ENCODE results near the gene NDUFB3.

Gene NDUFB3

DNA sequence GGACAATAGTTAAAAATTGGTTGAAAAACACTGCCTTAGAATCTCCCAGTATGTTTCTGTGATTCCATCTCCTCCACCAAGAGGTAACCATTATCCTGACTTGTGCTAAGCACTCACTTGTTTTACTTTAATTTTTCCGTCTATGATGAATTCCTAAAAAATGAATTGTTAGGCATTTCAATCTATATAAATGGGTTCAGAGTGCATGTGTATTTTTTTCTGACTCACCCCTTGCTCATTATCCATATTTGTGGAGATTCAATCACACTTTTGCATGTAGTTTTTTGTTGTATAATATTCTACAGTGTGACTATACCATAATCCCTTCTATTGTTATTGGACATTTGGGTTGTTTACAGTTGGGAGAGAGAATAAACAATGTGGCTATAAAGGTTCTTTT, 1.3 kb downstream of the NDUFB3 start:
- intact Hi-C loops (cut with DNase I): loop anchor here (5.0 to 10.0 kb wide), 2 partner anchors 82 to 166 kb away; no protein-coding TSS in a partner anchor
- no peak for DNase-seq

DNA sequence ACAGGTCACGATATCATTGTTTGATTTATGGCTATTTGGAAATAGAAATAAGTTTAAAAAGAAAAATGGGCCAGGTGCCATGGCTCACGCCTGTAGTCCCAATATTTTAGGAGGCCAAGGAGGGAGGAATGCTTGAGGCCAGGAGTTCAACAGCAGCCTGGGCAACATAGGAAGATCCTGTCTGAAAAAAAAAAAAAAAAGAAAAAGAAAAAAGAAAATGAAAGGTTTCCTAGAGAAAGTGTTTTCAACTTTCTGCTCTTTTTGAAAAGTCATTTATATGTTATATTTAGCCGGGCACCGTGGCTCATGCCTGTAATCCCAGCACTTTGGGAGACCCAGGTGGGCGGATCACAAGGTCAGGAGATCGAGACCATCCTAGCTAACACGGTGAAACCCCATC, 3.2 kb downstream of the NDUFB3 start:
- intact Hi-C loops (cut with DNase I): loop anchor here (5.0 to 10.0 kb wide), 2 partner anchors 80 to 168 kb away; no protein-coding TSS in a partner anchor
- DNase-seq: peak in 1 of 42 donors; percentile 5

DNA sequence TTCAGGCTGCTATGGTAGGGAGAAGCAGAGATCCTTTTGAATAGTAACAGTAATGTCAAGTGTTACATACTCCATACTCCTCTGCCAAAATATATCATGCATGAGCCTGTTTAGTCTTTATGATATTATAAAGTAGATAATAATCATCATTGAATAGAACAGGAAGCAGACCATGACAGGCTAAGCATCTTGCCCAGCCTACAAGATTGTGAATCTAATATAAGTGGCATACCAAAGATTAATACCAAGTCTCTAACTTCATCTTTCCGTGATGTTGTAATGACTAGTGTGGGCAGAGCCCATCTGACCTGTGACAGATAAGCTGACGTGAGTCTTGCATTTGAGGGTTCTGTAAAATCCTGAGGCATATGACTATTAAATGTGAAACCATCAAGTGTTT, 13.1 kb downstream of the NDUFB3 start:
- no peak for DNase-seq
- intact Hi-C loops (cut with DNase I): no loop called here

DNA sequence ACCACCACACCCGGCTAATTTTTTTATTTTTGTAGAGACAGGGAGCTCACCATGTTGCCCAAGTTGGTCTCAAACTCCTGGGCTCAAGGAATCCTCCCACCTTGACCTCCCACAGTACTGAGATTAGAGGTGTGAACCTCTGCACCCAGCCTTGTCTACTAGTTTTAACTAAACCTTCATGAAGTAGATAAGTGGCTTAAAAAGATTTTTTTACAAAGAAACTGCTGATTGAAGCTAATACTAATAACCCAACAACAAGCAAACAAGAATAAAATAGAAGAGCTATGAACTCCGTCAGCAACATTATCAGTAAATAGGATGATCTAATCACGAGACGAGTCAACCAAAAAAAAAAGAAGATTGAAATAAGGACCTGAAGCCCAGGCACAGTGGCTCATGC, 18.8 kb downstream of the NDUFB3 start:
- DNase-seq: no peak
- intact Hi-C loops (cut with DNase I): no loop called here

DNA sequence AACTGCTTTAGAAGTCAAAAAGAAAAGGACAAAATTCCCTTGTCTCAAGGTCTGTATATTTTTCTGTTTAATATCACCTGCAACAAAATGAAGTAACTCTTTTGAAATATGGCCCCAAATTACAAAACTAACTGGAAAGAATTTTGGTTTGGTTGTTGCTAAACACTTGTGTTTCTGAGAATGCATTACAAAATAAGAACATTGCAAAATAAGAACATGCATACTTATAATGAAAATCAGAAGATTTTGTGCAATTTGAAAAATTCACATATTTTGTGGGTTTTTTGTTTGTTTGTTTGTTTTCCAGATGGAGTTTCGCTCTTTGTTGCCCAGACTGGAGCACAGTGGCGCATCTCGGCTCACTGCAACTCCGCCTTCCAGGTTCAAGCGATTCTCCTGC, 21.8 kb downstream of the NDUFB3 start:
- intact Hi-C loops (cut with DNase I): no loop called here
- no peak for DNase-seq

DNA sequence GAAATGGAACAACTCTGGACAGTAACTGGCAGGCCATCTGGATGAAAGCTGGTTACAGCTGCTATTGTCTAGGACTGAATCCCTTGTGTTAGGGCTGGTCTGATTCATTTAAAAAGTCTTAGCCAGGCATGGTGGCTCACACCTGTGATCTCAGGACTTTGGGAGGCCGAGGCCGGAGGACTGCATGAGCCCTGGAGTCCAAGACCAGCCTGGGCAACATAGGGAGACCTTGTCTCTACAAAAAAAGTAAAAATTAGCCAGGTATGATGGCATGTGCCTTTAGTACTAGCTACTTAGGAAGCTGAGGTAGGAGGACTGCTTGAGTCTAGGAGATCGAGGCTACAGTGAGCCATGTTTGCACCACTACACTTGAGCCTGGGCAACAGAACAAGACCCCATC, 28.7 kb downstream of the NDUFB3 start:
- DNase-seq: no peak
- intact Hi-C loops (cut with DNase I): no loop called here

DNA sequence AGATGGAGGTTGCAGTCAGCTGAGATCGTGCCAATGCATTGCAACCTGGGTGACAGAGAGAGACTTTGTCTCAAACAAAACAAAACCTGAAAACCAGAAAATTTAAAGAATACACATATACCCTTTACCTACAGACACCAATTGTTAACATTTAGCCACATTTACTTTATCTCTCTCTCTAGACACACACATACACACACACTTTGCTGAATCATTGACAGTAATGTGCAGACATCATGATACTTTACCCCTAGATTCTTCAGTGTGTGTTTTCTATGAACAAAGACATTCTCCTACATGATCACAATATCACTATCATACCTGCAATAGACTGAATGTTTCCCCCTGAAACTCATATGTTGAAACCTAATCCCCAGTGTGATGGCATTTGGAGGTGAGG, 34.0 kb downstream of the NDUFB3 start:
- no peak for DNase-seq
- intact Hi-C loops (cut with DNase I): no loop called here

DNA sequence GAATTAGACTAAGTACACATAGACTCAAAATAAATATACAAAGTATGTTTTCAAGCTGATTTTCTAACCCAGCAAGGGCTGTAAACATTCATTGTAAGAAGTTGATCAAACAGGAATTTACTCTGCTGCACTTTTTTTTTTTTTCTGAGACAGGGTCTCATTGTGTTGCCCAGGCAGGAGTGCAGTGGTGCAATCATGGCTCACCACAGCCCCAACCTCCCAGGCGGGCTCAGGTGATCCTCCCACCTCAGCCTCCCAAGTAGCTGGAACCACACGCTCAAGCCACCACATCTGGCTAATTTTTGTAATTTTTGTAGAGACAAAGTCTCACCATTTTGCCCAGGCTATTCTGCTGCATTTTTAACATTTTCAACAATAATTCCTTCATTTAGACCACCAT, 35.8 kb downstream of the NDUFB3 start:
- intact Hi-C loops (cut with DNase I): no loop called here
- no peak for DNase-seq

DNA sequence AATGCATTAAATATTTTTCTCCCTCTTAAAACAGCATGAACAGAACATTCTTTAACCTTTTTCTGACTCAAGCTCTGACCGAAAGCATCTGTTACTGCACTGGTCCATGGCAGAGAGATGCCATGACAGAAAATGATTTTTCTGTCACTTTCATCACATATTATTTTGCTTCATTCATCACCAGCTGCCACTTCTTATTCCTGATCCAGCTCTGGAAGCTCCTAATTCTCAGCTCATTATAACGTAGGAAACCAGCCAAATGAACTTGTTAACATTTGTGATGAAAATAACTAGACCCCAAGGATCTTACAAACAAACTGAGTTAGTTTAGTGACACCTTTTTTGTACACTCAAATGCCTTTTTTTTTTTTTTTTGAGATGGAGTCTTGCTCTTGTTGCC, 36.5 kb downstream of the NDUFB3 start:
- DNase-seq: no peak
- intact Hi-C loops (cut with DNase I): no loop called here

DNA sequence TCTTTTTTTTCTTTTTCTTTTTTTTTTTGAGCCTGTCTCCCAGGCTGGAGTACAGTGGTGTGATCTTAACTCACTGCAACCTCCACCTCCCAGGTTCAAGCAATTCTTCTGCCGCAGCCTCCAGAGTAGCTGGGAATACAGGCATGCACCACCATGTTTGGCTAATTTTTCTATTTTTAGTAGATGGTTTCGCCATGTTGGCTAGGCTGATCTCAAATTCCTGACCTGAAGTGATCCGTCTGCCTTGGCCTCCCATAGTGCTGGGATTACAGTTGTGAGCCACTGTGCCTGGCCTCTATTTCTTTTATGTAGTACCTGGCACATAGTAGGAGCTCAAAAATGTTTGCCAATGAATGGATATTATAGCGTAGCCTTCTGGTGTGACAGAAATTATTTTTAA, 37.4 kb downstream of the NDUFB3 start:
- DNase-seq: no peak
- intact Hi-C loops (cut with DNase I): no loop called here

DNA sequence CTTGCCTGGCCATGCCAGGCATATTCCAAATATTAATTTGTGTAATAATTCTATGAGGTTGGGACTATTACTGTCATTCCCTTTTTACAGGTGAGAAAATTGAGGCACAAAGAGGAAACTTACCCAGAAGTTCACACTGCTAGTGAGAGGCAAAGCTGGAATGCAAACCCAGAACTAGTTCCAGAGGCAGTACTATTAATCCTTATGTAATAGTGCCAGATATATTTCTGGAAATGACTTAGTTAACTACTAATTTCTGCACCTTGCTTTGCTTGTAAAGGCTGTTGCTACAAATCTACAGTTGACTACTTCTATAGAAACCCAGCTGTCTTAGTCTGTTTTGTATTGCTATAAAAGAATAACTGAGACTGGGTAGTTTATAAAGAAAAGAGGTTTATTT, 38.8 kb downstream of the NDUFB3 start:
- intact Hi-C loops (cut with DNase I): no loop called here

DNA sequence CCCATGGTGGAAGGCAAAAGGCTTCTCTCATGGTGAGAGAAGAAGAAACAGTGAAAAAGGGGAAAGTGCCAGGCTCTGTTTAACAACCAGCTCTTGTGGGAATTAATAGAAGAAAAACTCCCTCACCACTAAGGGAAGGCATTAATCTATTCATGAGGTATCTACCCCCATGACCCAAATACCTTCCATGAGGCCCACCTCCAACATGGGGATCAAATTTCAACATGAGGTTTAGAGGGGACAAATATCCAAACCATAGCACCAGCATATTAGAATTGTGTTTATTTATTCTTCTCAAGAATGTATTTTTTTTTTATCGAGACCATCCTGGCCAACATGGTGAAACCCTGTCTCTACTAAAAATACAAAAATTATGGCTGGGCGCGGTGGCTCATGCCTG, 39.3 kb downstream of the NDUFB3 start:
- intact Hi-C loops (cut with DNase I): no loop called here
- no peak for DNase-seq

More for the DNA sequence above, 38.8 kb downstream of the NDUFB3 start:
- no peak for DNase-seq

DNA sequence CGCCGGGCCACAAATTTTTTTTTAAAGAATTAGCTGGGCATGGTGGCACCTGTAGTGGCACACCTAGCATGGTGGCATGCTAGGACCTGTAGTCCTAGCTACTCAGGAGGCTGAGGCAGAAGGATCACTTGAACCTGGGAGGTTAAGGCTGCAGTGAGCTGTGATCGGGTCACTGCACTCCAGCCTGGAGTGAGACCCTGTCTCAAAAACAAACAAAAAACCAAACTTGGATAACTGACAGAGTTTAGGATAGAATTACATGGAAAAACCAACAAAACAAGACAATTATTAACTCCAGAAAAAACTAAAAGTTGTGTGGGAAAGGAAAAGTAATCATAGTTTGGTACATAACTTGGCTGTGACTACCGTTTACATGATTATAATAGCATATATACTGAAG, 42.5 kb downstream of the NDUFB3 start:
- intact Hi-C loops (cut with DNase I): no loop called here

DNA sequence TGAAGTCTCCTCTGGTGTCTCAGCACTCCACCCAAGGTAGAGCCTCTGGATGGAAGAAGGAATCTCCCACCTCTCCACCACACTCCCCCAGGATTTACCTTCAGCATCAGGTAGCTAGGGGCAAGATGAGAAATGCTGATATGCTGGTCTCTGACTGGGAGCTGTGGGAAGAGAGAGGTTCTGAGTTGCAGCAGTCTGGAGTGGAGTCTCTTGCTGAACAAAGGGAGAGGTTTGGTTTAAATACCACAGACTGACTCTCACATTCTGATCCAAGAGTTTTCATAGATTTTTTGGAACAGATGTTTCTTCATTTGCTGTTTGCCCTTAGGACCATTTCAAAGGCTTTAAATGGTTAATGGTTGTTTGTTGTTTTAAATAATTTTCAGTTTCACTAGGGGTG, 43.0 kb downstream of the NDUFB3 start:
- intact Hi-C loops (cut with DNase I): loop anchor here (5.0 kb wide), 1 partner anchor 42 kb away; no protein-coding TSS in a partner anchor
- DNase-seq: no peak

More for the DNA sequence above, 42.5 kb downstream of the NDUFB3 start:
- no peak for DNase-seq

DNA sequence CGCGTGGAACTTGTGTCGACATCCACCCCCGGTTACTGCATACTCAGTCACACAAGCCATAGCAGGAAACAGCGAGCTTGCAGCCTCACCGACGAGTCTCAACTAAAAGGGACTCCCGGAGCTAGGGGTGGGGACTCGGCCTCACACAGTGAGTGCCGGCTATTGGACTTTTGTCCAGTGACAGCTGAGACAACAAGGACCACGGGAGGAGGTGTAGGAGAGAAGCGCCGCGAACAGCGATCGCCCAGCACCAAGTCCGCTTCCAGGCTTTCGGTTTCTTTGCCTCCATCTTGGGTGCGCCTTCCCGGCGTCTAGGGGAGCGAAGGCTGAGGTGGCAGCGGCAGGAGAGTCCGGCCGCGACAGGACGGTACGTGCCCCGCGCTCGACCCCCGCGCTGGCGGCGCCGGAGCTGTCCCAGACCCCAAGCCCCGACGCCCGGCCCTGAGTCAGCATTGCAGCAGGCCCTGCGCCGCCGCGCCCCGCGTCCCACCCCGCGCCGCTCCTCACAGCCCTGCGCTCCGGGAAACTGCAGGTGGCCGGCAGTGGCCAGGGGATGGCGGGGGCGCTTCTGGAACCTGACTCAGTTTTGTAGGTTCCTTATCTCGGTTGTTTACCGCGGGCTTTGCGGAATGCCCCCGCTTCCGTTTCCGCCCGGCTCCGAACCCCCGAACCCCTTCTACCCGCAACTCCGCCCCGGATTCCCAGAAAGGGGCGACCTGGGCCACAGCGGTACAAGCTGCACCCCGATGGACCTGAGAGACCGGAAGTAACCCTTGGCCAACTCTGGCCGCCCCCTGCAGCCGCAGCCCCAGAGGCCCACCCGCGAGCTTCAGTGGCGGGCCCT, 44.5 kb downstream of the NDUFB3 start, which contains the start of gene CFLAR:
CFLAR (plus strand) TSS at position 50 of the 844 bp plus-strand sequence. CDS start 13,702 bp downstream, outside the sequence.
- intact Hi-C loops (cut with DNase I): loop anchor here (5.0 kb wide), 1 partner anchor 41 kb away; no protein-coding TSS in a partner anchor
- DNase-seq: peak; percentile 33 to 80 (median 64)

DNA sequence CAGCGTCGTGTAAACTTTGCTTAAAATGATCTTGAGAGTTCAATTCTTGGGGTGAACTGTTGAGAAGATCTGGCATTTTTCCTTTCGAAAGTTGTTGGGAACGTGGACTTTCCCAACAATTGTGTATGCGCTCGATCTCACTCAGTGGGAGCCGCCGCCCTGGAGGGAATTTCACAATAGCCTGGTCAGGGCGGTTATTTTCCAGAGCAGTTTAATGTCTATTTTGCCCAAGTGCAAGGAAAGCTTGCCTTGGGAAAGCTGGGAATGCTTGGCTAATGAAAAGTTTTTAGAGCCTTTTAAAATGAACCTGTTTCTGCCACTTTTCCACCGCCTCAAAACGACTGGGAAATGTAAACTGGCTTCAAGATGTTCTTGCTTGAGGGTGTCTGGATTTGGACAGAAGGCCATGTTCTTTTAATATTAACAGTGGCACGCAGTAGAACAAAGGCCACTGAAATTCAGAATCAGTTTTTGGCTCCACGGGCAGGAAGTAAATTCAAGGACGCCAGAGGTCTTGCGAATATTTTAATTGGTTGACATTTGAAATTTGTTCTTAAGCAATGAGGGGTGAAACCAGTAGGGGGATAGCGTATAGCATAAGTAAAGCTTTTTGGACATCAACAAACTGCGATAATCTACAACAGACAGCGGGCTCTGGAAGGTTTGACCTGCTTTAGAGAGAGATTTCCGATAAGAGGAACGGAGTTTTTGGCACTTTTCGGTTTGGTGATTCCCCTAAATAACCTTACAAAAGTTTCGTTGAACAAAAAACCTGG, 45.3 kb downstream of the NDUFB3 start:
- intact Hi-C loops (cut with DNase I): loop anchor here (5.0 kb wide), 1 partner anchor 40 kb away; no protein-coding TSS in a partner anchor

DNA sequence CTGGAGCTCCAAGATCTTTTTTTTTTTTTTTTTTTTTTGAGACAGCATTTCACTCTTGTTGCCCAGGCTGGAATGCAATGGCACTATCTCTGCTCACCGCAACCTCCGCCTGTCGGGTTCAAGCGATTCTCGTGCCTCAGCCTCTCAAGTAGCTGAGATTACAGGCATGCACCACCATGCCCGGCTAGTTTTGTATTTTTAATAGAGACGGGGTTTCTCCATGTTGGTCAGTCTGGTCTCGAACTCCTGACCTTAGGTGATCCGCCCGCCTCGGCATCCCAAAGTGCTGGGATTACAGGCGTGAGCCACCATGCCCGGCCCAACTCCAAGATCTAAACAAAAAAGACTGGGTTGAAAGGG, 45.9 kb downstream of the NDUFB3 start:
- DNase-seq: peak in 1 of 42 donors; percentile 21
- intact Hi-C loops (cut with DNase I): loop anchor here (5.0 kb wide), 1 partner anchor 40 kb away; no protein-coding TSS in a partner anchor

More for the DNA sequence above, 45.3 kb downstream of the NDUFB3 start:
- peak in 22 of 42 donors; percentile 14 to 70 (median 40) for DNase-seq

DNA sequence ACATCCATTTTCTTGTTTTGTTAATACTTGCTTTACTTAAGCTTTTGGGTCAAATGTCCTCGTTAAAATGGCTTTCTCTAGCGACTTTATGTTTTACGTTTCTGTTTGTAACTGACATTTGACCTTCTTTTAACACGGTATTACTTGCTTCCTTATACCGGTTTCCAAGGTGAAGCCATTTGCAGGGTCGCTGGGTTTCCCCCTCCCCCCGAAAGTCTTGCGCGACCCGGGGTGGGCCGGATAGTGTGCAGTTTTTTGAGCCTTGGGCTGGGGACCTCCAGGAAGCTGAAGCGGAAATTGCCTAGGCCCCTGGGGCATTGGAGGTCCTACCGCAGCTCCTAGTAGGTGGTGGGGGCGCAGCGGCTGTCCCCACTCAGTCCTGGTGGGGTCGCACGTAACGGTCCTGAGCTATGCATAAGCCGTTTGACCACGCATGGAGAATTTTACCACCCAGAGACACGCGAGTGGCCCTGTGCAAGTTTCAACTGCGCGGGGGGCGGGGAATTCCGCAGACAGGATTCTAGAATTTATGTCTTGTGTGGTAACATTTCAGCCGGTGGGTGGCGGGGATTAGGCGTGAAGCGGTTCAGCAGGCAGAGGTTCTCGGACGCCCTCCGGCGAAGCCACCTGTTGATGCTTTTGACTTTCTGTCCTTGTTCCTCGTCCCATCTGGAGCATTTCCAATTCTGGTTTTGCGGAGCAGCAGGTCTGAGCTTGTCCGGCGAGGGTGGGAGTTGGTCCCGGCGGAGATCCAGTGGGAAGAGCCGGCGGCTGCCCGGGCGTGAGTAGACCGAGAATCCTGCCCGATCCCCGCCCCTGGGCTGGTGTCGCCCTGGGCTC, 46.5 kb downstream of the NDUFB3 start:
- intact Hi-C loops (cut with DNase I): loop anchor here (5.0 kb wide), 1 partner anchor 39 kb away; no protein-coding TSS in a partner anchor
- DNase-seq: peak; percentile 71 to 93 (median 81)
